CD4-positive, alpha-beta T cell treated with Interleukin-21 for 1 hour (primary cell): ENCODE data around the gene CDK9.

Experiments used
- DNase-seq: peaks from one replicate; pipeline ENCODE4 v3.0.0-alpha.2; 2020

CDK9 gene

DNA sequence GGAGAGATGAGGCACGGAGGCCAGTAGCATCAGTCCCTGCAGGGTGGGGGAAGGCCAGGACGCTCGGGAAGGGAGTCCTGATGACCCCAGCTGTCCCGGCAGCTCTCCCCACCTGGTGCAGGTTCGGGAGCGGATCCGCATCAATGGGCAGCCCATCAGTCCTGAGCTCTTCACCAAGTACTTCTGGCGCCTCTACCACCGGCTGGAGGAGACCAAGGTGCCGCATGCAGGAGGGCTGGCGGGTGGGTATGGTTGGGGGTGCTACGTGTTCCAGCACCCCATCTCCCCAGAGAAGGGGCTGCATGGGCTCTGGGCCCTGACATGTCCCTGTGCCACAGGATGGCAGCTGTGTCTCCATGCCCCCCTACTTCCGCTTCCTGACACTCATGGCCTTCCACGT lies 21.0 kb downstream of the CDK9 start:
- no peak for DNase-seq

DNA sequence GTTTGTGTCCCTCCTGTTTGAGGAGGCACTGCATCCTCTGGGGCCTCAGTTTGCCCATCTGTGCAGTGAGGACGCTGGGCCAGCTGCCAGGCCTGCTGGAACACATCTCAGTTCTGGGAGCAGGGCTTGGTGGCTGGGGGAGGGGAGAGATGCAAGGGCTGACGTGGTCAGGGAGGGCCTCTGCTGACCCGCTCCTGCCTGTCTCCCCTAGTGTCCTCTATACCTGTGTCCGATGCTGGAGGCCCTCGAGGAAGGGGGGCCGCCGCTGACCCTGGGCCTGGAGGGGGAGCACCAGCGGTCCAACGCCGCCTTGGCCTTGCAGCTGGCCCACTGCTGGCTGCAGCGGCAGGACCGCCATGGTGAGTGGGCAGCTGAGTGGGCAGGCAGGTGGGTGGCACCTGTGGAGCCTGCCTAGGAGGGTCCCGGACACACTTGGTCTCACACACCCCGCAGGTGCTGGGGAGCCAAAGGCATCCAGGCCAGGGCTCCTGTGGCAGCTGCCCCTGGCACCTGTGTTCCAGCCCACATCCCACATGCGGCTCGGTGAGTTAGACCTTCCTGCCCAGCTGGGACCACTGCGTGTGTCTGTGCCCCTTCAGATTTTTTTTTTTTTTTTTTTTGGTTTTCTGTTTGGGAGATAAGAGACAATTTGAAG lies 22.6 kb downstream of the CDK9 start:
- no peak for DNase-seq

DNA sequence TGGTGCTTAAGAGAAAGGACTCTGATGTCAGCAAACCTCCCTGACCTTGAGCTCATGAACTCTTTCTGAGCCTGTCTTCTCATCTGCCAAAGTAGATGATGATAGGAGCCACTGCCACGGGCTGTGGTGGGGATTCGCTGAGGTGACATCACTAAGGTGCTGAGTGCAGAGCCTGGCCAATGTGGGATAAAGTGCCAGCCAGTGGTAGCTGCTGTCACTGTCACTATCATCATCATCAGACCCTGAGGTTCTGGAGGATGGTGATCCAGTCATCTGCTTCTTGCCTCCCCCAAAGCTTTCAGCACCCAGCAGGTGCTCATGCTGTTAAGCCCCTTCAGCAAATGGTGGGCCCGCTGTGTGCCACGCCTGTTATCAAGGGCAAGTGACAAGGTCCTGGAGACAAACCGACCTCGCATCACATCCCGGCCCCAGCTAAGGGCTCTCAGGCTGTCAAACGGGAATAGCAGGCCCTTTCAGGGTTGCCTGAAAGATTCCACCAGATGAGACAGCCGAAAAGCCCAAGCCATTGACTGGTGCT lies 23.2 kb downstream of the CDK9 start:
- DNase-seq: no peak

DNA sequence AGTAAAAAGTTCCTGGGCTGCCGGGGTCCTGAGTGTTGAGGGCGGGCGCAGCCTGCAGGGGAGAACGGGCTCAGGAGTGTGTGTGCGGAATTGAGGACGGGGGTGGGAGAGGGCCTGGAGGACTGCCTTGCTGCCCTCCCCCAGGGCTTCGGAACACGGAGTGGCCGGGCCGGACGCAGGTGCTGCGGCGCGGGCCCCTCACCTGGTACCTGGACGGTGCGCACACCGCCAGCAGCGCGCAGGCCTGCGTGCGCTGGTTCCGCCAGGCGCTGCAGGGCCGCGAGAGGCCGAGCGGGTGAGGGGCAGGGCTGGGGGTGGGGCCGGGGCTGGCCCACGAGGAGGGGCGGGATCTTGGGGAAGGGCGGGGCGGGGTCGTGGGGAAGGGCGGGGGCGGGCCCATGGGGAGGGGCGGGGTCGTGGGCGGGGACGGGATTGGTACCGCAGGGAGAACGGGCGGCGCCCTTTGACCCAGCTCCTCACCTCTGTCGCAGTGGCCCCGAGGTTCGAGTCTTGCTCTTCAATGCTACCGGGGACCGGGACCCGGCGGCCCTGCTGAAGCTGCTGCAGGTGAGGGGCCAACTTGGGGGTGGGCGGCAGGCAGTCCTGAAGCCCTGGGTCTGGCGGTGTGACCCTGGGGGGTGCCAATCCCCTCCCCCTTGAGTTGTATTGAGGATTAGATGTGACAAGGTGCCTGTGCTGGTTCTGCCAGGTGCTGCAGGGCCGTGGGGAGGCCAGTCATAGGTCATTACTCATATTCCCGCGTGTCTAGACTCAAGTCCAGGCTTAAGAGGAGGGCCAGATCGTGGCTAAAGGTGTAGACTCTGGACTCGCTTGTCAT lies 23.9 kb downstream of the CDK9 start:
- no peak for DNase-seq

DNA sequence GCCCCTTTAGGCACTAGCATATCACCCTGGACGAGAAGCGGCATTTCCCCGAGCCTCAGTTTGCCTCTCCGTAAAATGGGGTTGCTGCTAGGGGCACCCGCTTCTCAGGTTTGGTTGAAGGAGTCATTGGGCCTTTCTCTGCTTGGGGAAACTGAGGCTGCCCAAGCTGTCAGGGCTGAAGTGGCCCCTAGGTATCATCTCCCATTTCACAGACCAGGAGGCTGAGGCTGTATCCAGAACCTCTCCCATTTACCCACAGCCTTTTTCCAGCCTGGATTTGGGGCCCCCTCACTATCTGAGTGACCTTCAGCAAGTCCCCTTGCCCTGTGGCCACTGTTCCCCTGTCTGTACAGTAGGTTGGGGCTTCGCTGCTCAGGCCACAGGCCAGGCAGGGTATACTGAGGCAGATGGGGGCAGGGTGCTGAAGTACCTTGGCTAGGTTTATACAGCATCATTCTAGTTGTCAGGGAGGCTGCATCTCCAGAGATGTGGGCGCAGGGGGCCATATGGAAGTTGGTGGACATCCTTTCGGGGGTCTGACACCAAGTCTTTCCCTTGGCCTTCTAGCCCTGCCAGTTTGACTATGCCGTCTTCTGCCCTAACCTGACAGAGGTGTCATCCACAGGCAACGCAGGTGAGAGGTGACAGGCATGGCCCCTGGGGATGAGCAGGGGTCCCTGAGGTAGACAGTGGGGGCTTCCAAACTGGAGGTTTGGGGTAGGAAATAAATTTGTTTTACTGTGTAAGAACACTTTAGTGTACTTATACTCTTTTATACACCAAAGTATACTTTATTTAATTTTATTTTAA lies 24.7 kb downstream of the CDK9 start:
- no peak for DNase-seq

DNA sequence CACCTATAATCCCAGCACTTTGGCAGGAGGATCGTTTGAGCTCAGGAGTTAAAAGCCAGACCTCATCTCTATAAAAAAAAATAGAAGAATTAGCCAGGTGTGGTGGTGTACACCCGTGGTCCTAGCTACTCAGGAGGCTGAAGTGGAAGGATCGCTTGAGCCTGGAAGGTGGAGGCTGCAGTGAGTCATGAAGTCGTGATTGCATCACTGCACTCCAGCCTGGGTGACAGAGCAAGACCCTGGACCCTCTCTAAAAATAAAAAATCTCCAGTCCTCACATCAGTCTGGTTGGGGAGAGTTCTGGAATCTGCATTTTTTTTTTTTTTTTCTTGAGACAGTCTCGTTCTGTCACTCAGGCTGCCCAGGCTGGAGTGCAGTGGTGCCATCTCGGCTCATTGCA lies 26.2 kb downstream of the CDK9 start:
- DNase-seq: no peak

DNA sequence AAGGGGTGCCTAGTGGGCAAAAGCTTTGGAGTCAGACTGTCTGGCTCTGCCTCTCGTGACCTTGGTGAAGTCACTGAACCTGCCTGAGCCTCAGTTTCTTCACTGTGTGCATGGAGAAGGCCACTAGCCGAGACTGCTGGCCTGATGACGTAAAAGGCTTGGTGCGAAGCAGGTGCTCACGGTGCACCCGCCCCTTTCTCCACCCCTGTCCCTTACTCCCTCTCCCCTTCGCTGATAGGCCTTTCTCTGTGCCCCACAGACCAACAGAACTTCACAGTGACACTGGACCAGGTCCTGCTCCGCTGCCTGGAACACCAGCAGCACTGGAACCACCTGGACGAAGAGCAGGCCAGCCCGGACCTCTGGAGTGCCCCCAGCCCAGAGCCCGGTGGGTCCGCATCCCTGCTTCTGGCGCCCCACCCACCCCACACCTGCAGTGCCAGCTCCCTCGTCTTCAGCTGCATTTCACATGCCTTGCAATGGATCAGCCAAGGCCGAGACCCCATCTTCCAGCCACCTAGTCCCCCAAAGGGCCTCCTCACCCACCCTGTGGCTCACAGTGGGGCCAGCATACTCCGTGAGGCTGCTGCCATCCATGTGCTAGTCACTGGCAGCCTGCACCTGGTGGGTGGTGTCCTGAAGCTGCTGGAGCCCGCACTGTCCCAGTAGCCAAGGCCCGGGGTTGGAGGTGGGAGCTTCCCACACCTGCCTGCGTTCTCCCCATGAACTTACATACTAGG lies 27.3 kb downstream of the CDK9 start:
- DNase-seq: no peak

DNA sequence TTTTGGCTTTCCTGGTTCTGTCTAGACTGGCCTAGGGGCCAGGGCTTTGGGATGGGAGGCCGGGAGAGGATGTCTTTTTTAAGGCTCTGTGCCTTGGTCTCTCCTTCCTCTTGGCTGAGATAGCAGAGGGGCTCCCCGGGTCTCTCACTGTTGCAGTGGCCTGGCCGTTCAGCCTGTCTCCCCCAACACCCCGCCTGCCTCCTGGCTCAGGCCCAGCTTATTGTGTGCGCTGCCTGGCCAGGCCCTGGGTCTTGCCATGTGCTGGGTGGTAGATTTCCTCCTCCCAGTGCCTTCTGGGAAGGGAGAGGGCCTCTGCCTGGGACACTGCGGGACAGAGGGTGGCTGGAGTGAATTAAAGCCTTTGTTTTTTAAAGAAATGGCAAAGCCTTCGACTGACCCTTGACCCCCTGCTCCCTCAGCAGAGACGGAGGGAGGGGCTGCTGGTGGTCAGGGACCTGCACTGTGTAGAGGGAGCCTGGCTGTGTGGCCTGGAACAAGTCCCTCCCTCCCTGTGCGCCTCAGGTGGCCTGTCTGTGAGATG lies 27.9 kb downstream of the CDK9 start:
- DNase-seq: no peak

DNA sequence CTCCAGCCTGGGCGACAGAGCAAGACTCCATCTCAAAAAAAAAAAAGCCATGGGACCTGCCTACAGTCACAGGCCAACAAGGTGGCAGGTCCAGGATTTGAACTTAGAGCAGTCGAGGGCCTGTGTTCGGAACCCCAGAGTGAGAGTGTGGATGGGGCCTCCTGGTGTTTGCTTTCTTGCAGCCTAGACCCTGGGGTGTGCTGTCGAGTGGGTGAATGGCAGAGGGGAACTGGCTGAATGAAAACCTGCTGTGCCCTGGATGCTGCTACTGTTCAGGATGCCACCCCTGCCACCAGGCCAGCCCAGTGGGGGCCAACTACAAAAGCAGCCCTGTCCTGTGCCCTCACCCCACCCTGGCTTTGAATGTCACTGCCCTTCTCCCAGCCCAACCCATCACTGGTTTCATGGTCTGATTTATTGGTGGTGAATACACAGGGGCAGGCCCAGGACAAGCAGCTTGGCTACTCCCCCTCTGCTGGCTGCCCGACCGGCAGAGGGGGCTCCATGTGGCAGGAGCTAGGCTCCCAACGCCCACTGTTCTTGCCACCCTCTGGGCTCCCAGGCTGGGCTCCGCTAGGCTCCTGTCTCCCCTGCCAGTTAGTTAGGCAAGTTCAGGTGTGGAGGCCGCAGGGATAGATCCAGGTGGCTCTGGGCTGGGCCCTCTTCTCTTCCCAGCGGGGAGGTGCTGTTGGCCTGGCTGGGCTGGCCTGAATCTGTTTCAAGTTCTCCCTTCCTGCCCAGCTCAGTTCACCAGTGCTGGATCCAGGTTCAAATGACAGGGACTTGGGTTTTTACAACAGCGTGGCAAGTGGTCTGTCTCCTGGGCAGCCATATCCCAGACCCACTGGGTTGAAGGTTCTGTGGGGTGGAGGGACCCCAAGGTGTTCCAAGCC lies 29.0 kb downstream of the CDK9 start:
- no peak for DNase-seq

DNA sequence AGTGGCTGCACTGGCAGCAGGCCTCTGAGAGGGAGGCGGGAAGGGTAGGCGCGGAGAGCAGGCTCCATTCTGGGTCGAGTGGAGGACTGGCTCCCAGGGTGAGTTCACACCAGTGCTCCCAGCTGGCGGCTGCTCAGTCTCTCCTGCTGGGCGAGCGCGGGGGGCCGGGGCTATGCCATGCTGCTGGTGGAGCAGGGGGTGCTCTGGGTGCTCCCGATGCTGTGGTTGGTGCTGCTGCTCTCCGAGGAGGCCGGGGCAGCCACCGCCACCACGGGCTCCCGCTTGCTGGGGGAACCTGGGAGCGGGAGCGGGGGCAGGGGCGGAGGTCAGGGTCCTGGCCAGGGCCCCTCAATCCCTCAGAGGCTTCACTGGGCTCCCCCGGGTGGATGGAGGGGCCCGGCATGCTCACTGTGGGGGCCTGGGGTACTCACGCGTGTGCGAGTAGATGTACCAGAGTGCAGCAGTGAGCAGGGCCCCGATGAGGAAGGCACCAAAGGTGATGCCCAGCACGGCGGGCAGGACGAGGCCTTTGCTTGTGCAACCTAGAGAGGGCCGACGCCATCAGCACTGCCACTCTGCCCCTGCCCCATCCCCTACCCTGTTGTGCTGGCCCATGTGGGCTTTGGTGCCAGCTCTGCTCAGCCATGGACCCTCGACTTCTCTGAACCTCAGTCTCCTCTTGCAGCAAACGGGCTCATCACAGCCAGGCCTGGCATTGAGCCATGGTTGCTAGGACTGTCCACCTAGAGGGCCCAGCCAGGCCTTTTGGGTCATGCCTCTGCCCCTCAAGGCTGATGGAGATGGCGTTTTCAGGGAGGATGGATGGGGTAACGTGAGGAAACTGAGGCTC lies 29.9 kb downstream of the CDK9 start:
- DNase-seq: no peak

DNA sequence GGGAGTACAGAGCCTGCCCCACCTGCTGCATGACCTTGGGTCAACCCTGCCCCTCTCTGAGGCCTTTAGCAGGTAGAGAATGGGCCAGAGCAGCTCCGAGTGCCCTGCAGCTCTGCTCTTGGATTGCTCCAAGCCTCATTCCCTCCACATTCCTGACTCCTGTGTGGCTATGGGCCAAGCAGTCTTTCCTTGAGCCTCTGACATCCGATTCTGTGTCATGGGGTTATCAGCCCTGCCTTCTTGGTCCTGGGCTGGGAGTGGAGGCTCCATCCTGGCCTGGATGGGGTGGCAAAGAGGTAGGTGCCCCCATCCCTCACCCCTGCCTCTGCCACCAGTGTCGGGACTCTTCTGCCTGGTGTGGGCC lies 30.5 kb downstream of the CDK9 start:
- DNase-seq: no peak

DNA sequence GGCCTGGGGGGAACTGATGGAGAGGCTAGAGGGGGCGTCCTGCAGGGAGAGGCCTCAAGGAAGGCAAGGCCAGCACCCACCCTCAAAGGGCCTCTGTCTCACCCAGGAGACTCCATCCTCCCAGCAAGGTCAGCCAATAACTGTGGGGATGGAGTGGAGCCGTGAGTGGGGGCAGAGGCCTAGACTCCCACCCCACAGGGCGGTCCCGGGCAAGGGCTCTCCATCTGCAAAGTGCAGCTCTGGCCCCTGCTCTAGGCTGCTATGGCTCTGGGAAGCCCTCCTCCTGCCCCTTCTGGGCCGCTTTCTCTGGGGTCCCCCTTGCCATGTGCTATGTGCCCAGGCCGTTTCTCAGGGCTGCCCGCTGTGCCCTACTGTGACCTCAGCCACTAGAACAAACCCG lies 30.9 kb downstream of the CDK9 start:
- no peak for DNase-seq

DNA sequence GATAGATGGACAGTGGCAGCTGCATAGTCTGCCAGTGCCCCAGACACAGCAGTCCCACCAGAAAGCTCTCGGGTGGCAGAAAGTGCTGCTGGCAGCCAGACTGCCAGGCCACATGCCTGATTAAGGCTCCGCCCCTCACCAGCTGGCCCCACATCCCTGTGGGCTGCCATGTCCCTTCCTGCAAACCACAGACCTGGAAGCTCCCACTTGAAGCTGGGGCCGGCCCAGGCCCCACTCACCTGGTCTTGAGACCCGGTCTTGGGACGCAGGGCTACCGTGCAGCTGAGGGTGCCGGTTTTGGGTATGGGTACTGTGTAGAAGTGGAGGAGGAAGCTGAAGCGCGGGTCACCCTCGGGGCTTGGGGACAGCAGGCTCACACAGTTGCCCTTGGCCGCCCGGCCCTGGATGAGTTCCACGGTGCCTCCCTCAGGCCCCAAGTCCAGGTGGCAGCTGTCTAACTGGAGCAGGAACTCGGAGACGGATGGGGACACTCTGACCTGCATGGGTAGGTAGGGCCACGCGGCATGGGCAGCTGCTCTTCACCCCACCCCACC lies 32.1 kb downstream of the CDK9 start:
- no peak for DNase-seq

DNA sequence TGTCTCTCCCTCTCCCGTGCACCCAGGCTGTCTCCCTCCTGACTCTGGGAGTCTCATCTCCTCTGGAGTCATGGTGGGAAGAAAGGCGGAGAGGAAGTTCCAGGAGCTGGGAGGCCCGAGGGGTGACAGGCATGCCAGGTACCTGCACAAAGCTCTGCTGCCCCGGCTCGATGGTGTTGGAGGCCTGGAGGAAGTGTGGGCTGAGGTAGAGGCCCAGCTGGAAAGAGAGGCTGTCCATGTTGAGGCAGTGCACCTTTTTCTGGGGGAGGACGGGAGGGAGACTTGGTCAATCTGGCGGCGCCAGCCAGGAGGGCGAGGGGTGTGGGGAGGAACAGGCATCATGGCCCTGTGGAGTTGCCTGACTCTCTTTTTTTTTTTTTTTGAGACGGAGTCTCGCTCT lies 32.7 kb downstream of the CDK9 start:
- no peak for DNase-seq

DNA sequence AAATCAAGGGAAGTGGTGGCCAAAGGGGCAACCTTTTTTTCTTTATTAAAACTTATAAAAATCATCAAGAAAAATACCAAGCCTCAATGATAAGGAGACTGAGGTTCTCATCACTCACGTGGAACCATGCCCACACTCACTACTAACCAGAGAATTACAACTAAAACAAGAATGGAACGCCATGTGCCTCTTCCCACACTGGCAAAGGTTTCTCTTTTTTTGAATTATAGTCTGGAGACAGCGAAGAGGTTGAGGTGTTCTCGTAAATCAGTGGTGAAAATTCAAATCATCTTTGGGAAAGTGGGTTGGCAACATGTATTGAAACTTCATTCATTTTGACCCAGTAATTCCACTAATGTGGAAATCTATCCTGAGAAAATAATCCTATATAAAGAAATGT lies 36.3 kb downstream of the CDK9 start:
- no peak for DNase-seq

DNA sequence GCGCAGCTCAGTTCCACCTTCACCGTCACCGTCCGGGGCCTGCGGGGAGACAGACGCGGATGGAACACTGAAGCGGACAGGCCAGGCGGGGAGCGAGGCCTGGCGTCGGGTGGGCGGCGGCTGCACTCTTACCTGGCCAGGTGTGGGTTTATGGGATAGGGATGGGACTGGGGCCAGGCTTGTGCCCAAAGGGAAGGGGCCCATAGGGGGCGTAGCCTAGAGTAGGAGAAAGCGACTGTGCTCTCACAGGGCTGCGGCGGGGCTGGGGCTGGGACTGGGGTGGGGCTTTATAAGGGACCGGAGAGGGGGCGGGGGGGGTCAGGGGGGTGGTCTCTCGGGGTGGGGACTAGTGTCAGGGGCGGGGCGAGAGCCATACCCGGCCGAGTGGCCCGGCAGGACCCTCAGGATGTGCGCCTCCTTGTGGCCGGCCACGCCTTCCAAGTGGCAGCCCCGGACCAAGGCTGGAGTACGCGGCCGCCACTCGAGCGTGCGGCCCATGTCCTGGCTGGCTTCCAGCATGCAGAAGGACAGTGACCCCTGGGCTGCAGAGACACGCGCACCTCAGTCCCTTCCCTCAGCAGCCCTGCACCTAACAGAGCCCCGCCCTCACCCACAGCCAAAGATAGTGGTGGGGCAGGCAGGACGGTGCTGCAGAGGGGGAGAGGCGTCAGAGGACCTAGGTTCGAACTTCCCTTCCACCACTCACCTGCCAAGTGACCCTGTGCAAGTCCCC lies 39.7 kb downstream of the CDK9 start:
- DNase-seq: no peak

DNA sequence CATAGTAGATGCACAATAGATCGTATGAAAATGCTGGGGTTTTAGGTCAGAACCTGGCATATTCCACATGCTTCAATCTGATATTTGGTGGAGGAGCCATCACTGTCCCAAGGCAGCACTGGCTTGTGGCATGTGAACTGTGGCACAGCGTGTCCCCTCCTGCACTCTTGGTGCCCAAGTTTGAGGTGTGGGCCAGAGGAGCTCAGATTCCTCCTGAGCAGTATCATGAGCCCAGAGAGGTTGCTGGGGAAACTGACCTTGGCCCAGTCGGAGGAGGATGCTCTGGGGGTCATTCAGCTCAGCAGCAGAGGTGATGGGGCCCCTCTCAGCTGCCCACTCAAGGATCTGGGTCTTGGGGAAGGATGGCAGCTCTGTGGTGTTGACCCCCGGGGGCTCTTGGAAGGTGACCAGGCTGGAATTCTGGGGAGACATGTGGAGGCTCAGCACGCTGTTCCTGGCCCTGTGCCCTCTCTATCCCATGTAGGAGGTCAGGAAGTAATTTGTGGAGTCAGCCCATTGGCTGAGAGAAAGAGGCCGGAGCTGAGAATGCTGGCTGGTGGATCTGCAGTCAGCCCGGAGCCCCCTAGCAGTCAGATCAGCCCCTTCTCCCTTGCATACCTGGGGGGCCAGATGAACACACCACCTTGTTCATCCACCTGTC lies 40.5 kb downstream of the CDK9 start:
- no peak for DNase-seq

DNA sequence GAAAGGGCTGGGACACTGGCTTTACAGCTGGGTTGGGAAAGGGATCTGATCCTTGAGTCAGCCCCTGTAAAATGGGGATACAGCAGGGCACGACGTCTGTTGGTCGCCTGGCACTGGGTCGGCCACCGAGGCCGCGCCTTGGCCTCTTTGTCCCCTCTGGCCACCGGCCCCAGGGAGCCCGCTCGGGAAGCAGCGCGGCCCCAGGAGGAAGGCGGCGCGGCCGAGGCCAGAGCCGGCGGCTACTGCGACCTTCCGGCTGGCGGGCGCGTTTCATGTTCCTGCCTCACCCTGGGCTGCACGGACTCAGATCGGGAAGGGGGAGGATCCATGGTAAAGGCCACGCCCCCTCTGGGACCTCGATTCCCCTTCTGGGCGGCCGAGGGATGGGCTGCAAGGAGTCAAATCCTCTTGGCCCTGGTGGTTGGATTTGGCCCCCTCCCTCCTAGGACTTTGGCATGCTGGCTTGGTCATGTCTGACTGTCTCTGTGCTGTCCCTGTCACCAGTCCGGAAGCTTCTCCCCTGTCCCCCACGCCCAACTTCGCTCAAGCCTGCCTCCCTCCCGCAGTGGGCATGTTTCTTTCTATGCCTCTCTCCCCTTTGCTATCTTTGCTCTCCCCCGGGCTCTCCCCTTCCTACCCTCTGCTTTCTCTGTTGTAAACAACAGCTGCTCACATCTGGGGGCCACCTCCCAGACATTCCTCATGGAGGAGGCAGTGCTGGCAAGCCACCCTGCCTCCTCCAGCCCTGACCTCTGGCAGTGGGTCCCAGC lies 42.6 kb downstream of the CDK9 start:
- DNase-seq: no peak
